DOHH2 (cell line): Measurements from ENCODE around the gene ATP8A2.

Experiments
- CTCF ChIP-seq: fragments of 200-600 bp; sonication (generic); IDR thresholded peaks from one replicate; pipeline ENCODE4 v1.5.1; 2014; ENCODE audit warnings: antibody characterized with exemption, mild to moderate bottlenecking, low read depth, low read length; ENCODE audit not compliant: poor library complexity, severe bottlenecking
- EZH2phosphoT487 ChIP-seq: fragments of 200-600 bp; sonication (generic); IDR thresholded peaks from 2 replicates; pipeline ENCODE4 v1.6.1; 2017; ENCODE audit warnings: borderline replicate concordance, mild to moderate bottlenecking, antibody characterized with exemption, low read length, moderate library complexity, mixed read lengths

- no peak for TF ChIP-seq CTCF
- TF ChIP-seq EZH2phosphoT487, result no peak
Observed at GRCh38 chr13:25687471-25688225, 315.9 kb downstream of the ATP8A2 start.
